Tibial nerve (tissue), 4 donors: ENCODE data around the gene ALAS1. TPM values are rescaled to one million over a fixed set of nuclear protein-coding genes. Genes with fewer than 3 reads are reported as not detected.
A peak's percentile ranks its signal among the peaks of the same experiment; 100 is the strongest.

Experiments used
- DNase-seq, 2 donors: peaks; one replicate each; pipeline ENCODE4 v3.0.0-alpha.2; 2019; ENCODE audit warnings: low spot score in 2 of 2
- H3K27ac ChIP-seq, 4 donors: fragments of 200-600 bp; sonication (generic) in 3 of 4; one replicate each; pipeline ENCODE4 v1.5.1; 2017 to 2019; ENCODE audit warnings: mild to moderate bottlenecking in 1 of 4
- H3K27me3 ChIP-seq, 2 donors: fragments of 200-600 bp; sonication (generic) in 1 of 2; one replicate each; pipeline versions ENCODE4 v1.5.1 to v1.6.0; 2017 to 2019
- H3K36me3 ChIP-seq, 3 donors: fragments of 200-600 bp; sonication (generic); one replicate each; pipeline ENCODE4 v1.5.1; 2018 to 2019
- H3K4me1 ChIP-seq, 4 donors: fragments of 200-600 bp; sonication (generic) in 3 of 4; one replicate each; pipeline ENCODE4 v1.5.1; 2017 to 2019
- H3K4me3 ChIP-seq, 4 donors: fragments of 200-600 bp; sonication (generic) in 3 of 4; one replicate each; pipeline ENCODE4 v1.5.1; 2017 to 2019; ENCODE audit warnings: mild to moderate bottlenecking in 1 of 4, moderate library complexity in 1 of 4
- H3K9me3 ChIP-seq, 4 donors: fragments of 200-600 bp; sonication (generic) in 3 of 4; one replicate each; pipeline ENCODE4 v1.5.1; 2017 to 2019
- EP300 ChIP-seq, 2 donors: sonication (generic); formaldehyde crosslinking; IDR thresholded peaks; one replicate each; pipeline ENCODE4 v1.6.1; 2017; ENCODE audit warnings: antibody characterized with exemption in 2 of 2, mild to moderate bottlenecking in 1 of 2
- POLR2A ChIP-seq, 2 donors: fragments of 450-650 bp; IDR thresholded peaks; one replicate each; pipeline ENCODE4 v1.6.1; 2017; ENCODE audit warnings: antibody characterized with exemption in 2 of 2, mild to moderate bottlenecking in 2 of 2, moderate library complexity in 2 of 2
- WGBS, 2 donors: methylation state at CpG; one replicate each; pipeline ENCODE4 v1.1.5; 2018; 5-methylcytosine and 5-hydroxymethylcytosine counted together
- total RNA-seq, 4 donors: library from RNA; depleted of rRNA; stranded (reverse); fragments of >200 nt; gene quantifications; one replicate each; pipeline ENCODE4 v1.1.0, GENCODE V29; 2016
- TF ChIP-seq, protein P1 (sequence below), 5 experiments: fragments of 200-600 bp in 3 of 5; fragments of 450-650 bp in 2 of 5; sonication (generic) in 3 of 5; IDR thresholded peaks; one replicate each; pipeline ENCODE4 v1.5.1; 2016 to 2019; ENCODE audit warnings: antibody characterized with exemption in 5 of 5, mild to moderate bottlenecking in 3 of 5, moderate library complexity in 2 of 5

ALAS1 gene
- total RNA-seq, 4 donors from 2014 or later, result 26.1 to 37.1 (median 32.0) TPM

DNA sequence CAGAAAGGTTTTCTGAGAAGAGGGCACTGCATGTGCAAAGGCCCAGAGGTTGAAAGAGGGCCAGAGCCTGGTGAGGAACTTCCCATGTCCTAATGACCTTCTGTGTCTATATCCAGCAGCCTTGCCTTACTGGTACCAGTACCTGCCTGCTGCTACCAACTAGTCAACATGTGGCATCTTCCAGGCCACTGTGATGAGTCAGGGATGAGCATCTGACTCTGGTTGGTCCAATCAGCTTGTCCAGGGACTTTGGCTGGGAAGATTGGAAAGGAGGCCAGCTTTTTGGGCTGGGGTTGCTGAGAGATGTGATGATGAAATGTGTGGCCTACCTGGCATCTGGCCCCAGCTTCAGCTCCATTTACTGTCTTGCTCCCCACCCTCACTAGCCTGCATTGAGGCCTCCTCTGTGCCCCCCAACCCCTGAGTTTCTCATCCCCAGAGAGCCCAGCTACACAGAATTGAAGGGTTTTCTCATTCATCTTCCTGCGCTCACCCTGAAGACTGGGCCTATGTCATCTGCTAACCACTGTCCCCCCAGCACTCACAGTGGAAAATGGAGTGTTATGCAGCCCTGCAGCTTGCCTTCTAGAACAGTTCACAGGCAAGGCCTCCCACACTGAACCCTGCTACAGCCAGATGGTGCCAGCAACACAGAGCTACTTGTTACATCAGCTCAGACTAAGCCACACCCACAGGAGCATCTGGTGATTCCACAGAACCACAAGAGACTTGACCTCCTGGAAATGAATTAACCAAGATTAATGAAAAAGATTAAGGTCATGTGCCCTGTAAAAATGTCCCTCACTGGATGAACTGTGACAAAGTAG is 42.3 kb downstream of the ALAS1 start:
- Histone ChIP-seq H3K27ac (peak overlapping the region in 2 of 4 donors; percentile 92 to 98), H3K9me3 (no peaks in the 10 kb centered on the region), H3K4me3 (peak overlapping the region in 1 of 4 donors; percentile 64), H3K36me3 (peaks cover 0 to under 1% (median 0%) of the 10 kb centered on the region in 3 donors), H3K27me3 (no peaks in the 10 kb centered on the region), H3K4me1 (peaks cover 0 to 64% (median 45%) of the 10 kb centered on the region in 4 donors)
- DNase-seq, result peak; percentile 54 to 75
- WGBS, 2 donors, result 90 to 91% methylated on average over 1 of the region's 1 CpG
- TF ChIP-seq, protein P1, sequence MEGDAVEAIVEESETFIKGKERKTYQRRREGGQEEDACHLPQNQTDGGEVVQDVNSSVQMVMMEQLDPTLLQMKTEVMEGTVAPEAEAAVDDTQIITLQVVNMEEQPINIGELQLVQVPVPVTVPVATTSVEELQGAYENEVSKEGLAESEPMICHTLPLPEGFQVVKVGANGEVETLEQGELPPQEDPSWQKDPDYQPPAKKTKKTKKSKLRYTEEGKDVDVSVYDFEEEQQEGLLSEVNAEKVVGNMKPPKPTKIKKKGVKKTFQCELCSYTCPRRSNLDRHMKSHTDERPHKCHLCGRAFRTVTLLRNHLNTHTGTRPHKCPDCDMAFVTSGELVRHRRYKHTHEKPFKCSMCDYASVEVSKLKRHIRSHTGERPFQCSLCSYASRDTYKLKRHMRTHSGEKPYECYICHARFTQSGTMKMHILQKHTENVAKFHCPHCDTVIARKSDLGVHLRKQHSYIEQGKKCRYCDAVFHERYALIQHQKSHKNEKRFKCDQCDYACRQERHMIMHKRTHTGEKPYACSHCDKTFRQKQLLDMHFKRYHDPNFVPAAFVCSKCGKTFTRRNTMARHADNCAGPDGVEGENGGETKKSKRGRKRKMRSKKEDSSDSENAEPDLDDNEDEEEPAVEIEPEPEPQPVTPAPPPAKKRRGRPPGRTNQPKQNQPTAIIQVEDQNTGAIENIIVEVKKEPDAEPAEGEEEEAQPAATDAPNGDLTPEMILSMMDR (IDR thresholded peaks at IDR 0.05), result no peak
- TF ChIP-seq POLR2A (IDR thresholded peaks at IDR 0.05) (no peak), EP300 (IDR thresholded peaks at IDR 0.05) (peak in 1 of 2 donors; percentile 17)

DNA sequence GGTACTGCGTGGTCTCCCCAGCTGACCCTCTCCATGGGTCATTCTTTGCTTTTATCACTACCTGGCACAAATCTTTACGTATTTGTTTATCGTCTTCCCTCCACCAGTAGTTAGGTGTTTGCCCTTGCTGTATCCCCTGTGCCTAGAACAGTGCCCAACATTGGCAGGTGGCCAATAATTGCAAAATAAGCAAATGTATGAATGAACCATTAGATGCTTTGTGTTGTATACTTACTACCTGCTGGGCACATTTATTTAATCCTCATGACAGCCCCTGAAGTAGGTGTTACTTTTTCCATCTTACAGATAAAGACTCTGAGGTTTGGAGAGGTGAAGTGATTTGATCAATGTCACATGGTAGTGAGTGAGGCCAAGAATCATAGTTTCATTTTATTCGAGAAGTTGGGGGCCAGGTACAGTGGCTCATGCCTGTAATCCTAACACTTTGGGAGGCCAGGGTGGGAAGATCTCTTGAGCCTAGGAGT is 43.0 kb downstream of the ALAS1 start:
- TF ChIP-seq POLR2A (IDR thresholded peaks at IDR 0.05) (no peak), EP300 (IDR thresholded peaks at IDR 0.05) (no peak)
- TF ChIP-seq, protein P1 (IDR thresholded peaks at IDR 0.05), result no peak
- WGBS, 2 donors, result 86% methylated on average over 4 of the region's 4 CpGs
- H3K4me3 ChIP-seq, result no peak overlapping the region
- H3K36me3 ChIP-seq, result no peaks in the 10 kb centered on the region
- peak overlapping the region in 2 of 4 donors; percentile 92 to 98 for H3K27ac ChIP-seq
- H3K4me1 ChIP-seq, result peaks cover 0 to 60% (median 40%) of the 10 kb centered on the region in 4 donors
- no peaks in the 10 kb centered on the region for H3K9me3 ChIP-seq
- H3K27me3 ChIP-seq, result no peaks in the 10 kb centered on the region
- no peak for DNase-seq

DNA sequence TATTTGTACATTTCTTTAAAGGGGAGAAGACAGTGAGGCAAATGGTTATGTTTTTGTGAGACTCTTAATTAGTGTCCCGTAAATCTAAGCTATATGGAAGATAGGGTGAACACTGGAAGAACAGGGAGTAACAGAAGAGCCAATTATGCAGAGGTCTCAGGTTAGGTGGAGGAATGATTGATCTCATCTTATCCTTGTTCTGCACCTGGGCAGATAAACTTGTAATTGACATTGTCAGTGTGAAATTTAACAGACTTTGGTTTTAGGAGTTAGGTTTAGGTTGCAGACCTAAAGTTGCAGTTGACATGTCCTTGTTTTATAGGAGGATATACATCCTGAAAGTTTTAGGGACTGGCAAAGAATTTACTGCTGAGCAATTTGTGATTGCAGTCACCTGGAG is 44.1 kb downstream of the ALAS1 start:
- TF ChIP-seq POLR2A (IDR thresholded peaks at IDR 0.05), result no peak
- TF ChIP-seq, protein P1 (IDR thresholded peaks at IDR 0.05), result no peak
- WGBS, 2 donors, result 74 to 84% methylated on average over 1 of the region's 1 CpG
- Histone ChIP-seq H3K9me3 (no peaks in the 10 kb centered on the region), H3K27ac (no peak overlapping the region), H3K4me3 (no peak overlapping the region), H3K36me3 (no peaks in the 10 kb centered on the region), H3K4me1 (peaks cover 0 to 60% (median 35%) of the 10 kb centered on the region in 4 donors), H3K27me3 (no peaks in the 10 kb centered on the region)
- DNase-seq, result no peak

DNA sequence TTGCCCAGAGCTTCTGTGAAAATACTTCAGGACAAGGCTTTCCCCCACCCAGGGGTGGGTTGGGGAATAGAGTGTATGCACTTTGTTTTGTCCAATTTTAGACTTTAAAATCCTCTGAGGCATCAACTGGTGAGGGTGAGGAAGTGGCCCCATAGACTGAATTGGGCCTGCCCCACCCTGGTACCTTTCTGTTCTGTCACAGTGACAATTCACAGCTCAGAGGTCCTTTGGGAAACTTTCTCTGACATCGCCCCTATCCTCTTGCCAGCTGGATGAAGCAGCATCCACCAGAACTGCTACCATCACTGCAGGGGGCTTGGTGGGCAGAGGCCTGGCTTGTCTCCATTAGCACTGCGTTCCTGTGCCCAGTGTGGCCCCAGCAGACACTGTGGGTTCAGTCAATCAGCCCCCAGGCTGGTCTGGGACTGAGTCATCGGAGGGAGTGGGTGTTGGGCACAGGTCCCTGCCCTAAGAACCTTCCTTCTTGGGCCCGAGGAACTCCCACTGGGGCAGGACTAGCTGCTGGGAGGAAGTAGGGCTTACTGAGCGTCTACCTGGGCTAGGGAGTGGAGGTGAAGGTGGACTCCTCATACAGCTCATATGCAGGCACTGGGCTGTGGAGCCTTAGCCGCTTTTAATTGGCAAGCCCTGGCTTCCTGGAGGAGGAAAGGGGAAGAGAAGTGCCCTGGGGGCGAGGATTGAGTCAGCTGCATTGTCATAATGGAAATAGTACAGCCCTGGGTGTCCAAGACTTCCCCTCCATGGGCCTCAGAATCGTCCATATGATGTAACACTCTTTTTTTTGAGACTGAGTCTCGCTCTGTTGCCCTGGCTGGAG is 46.0 kb downstream of the ALAS1 start:
- H3K27ac ChIP-seq, result peak overlapping the region in 2 of 4 donors; percentile 87 to 89
- no peaks in the 10 kb centered on the region for H3K9me3 ChIP-seq
- H3K27me3 ChIP-seq, result no peaks in the 10 kb centered on the region
- TF ChIP-seq POLR2A (IDR thresholded peaks at IDR 0.05) (no peak), EP300 (IDR thresholded peaks at IDR 0.05) (peak in 1 of 2 donors; percentile 20)
- WGBS, 2 donors, result 71 to 73% methylated on average over 8 to 9 of the region's 9 CpGs
- peaks cover 0 to 52% (median 22%) of the 10 kb centered on the region in 4 donors for H3K4me1 ChIP-seq
- H3K4me3 ChIP-seq, result no peak overlapping the region
- peaks cover 0 to 16% (median 0%) of the 10 kb centered on the region in 3 donors for H3K36me3 ChIP-seq
- no peak for DNase-seq
